ENCODE data around the gene MAG.

DNA sequence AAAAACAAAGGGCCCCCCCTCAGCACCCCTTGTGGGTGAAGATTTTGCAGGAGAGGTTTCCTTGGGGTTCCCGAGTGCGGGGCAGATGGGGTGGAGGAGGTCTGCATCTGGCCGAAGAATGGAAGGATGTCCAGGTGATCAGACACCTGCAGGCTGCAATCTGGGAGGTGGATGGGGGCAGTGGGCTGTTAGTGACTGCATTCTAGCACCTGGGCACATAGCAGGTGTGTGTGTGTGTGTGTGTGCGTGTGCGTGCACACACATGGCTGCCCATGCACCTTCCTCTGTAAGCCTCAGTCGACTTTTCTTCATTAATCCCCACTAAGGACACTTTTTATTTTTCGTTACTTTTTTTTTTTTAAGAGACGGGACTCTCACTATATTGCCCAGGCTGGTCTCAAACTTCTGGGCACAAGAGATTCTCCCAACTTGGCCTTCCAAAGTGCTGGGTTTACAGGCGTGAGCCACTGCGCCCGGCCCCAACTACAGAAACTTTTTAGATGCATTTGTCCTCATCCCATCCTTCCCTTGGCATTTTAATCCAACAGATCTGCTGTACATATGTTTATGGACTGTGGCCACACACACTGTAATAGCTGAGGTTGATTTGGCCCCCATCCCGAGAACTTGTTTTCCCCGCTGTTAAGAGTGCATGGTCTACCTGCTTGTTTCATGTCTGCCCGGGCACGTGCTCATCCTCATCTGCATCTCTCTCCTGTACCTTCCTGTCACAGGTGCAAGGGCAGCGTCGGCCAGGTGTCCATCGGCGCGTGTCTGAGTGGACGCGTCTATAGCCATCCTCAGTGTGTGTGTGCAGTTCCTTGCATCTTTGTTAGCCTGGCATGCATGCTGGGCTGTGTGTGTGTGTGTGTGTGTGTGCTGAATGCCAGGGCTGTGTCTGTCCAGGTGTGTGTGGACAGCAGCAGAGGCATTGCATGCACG lies 731 bp downstream of the MAG start:
- TF ChIP-seq, protein P1, sequence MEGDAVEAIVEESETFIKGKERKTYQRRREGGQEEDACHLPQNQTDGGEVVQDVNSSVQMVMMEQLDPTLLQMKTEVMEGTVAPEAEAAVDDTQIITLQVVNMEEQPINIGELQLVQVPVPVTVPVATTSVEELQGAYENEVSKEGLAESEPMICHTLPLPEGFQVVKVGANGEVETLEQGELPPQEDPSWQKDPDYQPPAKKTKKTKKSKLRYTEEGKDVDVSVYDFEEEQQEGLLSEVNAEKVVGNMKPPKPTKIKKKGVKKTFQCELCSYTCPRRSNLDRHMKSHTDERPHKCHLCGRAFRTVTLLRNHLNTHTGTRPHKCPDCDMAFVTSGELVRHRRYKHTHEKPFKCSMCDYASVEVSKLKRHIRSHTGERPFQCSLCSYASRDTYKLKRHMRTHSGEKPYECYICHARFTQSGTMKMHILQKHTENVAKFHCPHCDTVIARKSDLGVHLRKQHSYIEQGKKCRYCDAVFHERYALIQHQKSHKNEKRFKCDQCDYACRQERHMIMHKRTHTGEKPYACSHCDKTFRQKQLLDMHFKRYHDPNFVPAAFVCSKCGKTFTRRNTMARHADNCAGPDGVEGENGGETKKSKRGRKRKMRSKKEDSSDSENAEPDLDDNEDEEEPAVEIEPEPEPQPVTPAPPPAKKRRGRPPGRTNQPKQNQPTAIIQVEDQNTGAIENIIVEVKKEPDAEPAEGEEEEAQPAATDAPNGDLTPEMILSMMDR (conservative IDR thresholded peaks at IDR 0.05 in 1 of 2, IDR thresholded peaks at IDR 0.05 in 1 of 2; ENCODE audit: low read depth in 1 of 2, low read length in 2 of 2), result no peak
- TF ChIP-seq EZH2 (IDR thresholded peaks at IDR 0.05; ENCODE audit: low read length, missing control alignments), result no peak

Measured in fibroblast of lung (primary cell).